GM18520 (cell line): ENCODE data around the gene SYT13.
"Not testable (repeated sequence)": the region's sequence is repeated elsewhere in the genome, so short reads cannot be mapped to it uniquely, and the experiment has no call there.

Source experiments
- ATAC-seq: cut with Tn5 transposase; IDR thresholded peaks from one replicate; pipeline ENCODE4 v1.9.1; 2021; ENCODE audit not compliant: unreplicated experiment

Gene SYT13

GRCh38 chr11:45313171-45313865 lies 27.2 kb upstream of the SYT13 start:
- ATAC-seq: no peak

GRCh38 chr11:45305874-45306623 lies 19.9 kb upstream of the SYT13 start:
- ATAC-seq: no peak

- no peak for ATAC-seq
Measured at GRCh38 chr11:45304992-45305335, 18.8 kb upstream of the SYT13 start.

GRCh38 chr11:45304111-45304991 lies 18.2 kb upstream of the SYT13 start:
- no peak for ATAC-seq

- ATAC-seq: no peak
Measured at GRCh38 chr11:45303316-45303715, 17.2 kb upstream of the SYT13 start.

GRCh38 chr11:45301537-45302246 lies 15.6 kb upstream of the SYT13 start:
- no peak for ATAC-seq

GRCh38 chr11:45300715-45301114 lies 14.6 kb upstream of the SYT13 start:
- no peak for ATAC-seq

GRCh38 chr11:45298718-45299117 lies 12.6 kb upstream of the SYT13 start:
- ATAC-seq: no peak

- no peak for ATAC-seq
Measured at GRCh38 chr11:45296075-45296474, 9.9 kb upstream of the SYT13 start.

- ATAC-seq: no peak
Measured at GRCh38 chr11:45294499-45294898, 8.4 kb upstream of the SYT13 start.

- ATAC-seq: not testable (repeated sequence)
Measured at GRCh38 chr11:45293566-45294192, 7.5 kb upstream of the SYT13 start.

GRCh38 chr11:45290586-45290985 lies 4.4 kb upstream of the SYT13 start:
- no peak for ATAC-seq

- no peak for ATAC-seq
Measured at GRCh38 chr11:45289369-45289768, 3.2 kb upstream of the SYT13 start.

- ATAC-seq: no peak
Measured at GRCh38 chr11:45288339-45288738, 2.2 kb upstream of the SYT13 start.

GRCh38 chr11:45287316-45287903 lies 1.3 kb upstream of the SYT13 start:
- no peak for ATAC-seq

- no peak for ATAC-seq
Measured at GRCh38 chr11:45285250-45285828, 802 bp downstream of the SYT13 start.

- no peak for ATAC-seq
Measured at GRCh38 chr11:45282081-45282480, 4.1 kb downstream of the SYT13 start.

GRCh38 chr11:45280449-45280848 lies 5.7 kb downstream of the SYT13 start:
- ATAC-seq: no peak

- ATAC-seq: no peak
Measured at GRCh38 chr11:45279645-45280044, 6.5 kb downstream of the SYT13 start.

GRCh38 chr11:45278714-45279113 lies 7.4 kb downstream of the SYT13 start:
- ATAC-seq: no peak
